Activated CD8-positive, alpha-beta memory T cell treated with anti-CD3 and anti-CD28 coated beads for 36 hours (primary cell): ENCODE data around the gene GPC5. TPM values are rescaled to one million over a fixed set of nuclear protein-coding genes. Genes with fewer than 3 reads are reported as not detected.

Source experiments
- CTCF ChIA-PET: fragments of 350-600 bp; sonication (Branson Sonifier 250); formaldehyde crosslinking; loops from one replicate; lab custom pipeline; 2021; ENCODE audit warnings: antibody characterized with exemption; lab: Charles Lee
- POLR2A ChIA-PET: fragments of 350-600 bp; sonication (Branson Sonifier 250); formaldehyde crosslinking; loops from one replicate; lab custom pipeline; 2021; ENCODE audit warnings: antibody characterized with exemption; lab: Charles Lee
- total RNA-seq, 2 experiments: library from RNA; stranded (reverse); gene quantifications; one replicate each; pipeline ENCODE4 v1.2.3, GENCODE V29; 2021

Gene GPC5
- total RNA-seq, 2 experiments from 2014 or later = 0.15 to 0.17 TPM

DNA sequence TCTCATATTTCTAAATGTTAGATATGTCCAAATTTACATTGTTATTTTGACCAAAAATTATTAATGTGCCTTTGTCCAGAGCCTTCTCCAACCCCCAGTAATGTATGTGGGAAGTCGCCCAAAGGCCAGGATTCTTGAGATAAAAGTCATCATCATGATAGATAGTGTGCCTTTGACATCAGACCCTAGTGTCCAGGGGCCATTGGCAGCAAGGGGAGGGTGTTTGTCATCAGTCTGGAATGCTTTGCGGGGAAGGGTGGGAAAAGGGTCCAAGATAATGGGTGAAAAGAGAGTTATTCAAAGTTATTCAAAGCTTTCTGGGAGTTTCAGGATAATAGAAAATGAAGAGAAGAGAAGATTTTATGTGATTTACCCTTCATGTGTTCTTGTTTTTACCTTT, 918.6 kb downstream of the GPC5 start:
- CTCF ChIA-PET = no interaction called here
- POLR2A ChIA-PET = no interaction called here

DNA sequence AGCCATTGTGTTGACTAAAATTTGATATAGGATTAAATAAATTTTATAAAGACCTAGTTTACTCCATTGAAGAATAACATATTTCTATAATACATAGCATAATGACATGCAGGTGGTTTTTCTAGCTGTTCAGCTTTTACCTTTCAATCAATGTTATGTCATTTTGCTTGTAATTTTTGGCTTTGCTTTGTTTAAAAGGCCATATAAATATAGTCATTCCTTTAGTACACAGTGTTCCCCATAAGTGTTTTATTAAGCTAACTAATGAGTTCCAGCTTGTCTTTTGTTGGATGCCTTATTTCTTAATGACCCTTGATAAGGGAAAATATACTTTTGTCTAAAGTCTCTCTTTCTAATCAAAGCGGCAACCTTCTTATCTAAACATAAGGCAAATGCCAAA, 921.9 kb downstream of the GPC5 start:
- ChIA-PET CTCF (no interaction called here), POLR2A (no interaction called here)

DNA sequence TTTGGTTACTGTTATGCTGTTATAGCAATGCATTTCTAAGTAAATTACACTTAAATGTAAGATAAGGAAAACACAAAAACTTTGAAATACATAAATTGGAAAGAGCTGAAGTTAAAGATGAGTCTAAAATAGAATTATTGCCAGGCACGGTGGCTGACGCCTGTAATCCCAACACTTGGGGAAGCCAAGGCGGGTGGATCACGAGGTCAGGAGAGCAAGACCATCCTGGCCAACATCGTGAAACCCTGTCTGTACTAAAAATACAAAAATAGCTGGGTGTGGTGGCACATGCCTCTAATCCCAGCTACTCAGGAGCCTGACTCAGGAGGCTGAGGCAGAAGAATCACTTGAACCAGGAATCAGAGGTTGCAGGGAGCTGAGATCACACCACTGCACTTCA, 922.8 kb downstream of the GPC5 start:
- ChIA-PET CTCF (no interaction called here), POLR2A (no interaction called here)

DNA sequence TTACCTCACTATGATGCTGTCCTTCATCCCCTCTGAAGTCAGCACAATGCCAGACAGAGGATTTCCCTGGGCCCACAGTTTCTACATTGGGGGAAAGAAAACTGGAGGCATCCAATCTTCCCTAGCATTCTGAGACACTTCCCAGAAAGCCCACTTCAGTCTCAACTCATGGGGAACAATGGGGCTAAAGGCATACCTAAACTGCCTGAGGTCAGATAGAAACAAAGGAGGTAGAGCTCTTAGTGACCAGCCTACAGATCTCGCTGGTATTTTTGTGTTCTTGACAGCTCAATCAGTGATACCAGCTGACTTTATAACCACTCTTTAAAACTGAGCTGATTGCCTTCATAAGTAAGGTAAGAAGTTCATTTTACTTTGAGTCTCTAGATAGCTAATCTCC, 947.2 kb downstream of the GPC5 start:
- CTCF ChIA-PET = no interaction called here

DNA sequence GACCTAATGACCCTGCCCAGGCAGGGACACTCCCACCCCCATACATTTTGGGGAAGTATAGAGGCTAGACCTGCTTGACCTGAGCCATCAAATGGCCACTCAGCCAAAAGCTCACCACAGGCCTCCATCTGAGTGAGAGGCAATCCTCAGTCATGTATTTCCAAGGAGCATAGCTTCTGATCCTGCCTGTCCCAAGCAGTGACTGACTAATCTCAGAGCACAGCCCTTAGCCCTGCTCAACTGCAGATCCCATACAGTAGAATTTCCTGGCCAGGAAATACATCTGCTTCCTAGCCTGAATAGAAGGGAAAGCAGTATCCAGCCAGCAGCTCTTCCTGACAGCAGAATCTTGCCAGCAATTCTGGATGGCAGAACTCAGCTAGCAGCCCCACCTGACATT, 947.6 kb downstream of the GPC5 start:
- CTCF ChIA-PET = no interaction called here
- POLR2A ChIA-PET = no interaction called here

More for the DNA sequence above, 947.2 kb downstream of the GPC5 start:
- POLR2A ChIA-PET = no interaction called here

DNA sequence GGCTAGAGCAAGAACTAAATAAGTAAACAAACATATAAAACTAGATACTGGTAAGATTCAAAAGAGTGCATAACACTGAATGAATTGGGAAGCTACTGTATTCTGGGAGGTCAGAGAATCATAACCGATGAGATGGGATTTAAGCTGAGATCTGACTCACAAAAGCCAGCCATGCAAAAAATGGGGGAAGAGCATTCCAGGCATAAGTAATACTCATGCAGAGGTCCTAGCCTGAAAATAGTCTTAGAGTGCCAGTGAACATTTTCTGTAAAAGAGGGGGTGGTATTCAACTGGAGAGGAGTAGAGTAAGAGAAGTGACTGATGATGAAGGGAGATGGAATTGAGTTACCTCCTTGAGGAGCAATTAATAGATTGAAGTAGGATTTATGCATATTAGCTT, 956.2 kb downstream of the GPC5 start:
- CTCF ChIA-PET = no interaction called here
- POLR2A ChIA-PET = no interaction called here

DNA sequence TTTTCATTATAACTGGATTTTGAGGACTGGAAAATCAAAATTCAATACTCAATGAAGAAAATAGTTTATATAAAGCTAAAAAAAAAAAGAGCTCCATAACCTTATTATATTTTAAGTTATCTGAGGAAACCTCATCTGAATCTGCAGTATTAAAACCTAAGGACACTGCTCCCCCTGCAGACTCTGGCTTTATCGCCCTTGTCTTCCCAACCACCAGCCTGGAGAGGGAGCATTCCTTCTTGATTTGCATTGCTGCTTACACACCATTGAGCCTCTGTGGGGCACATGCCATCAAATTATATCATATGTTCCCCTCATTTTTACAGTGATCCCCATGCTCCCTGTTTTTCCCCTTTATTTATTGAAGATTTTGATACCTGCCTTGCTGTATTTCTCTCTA, 956.8 kb downstream of the GPC5 start:
- ChIA-PET CTCF (no interaction called here), POLR2A (no interaction called here)

DNA sequence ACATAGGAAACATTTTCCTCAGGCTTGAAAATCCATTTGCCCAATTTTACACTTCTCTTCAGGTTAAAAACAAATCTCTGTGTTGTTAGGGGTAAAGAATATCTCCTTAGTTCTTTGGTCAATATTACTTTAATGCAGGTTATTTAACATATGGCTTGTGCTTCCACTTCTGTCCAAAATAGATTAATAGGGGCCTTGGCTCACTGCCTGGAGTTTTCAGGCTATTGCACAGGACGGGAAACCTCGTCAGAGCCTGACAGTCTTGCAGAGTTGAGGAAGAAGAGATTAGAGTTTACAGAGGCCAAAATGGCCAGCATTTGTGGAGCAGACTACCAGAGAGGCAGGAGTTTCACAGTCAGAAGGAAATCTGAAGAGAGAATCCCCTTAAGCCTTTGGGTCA, 964.3 kb downstream of the GPC5 start:
- ChIA-PET CTCF (no interaction called here), POLR2A (no interaction called here)

DNA sequence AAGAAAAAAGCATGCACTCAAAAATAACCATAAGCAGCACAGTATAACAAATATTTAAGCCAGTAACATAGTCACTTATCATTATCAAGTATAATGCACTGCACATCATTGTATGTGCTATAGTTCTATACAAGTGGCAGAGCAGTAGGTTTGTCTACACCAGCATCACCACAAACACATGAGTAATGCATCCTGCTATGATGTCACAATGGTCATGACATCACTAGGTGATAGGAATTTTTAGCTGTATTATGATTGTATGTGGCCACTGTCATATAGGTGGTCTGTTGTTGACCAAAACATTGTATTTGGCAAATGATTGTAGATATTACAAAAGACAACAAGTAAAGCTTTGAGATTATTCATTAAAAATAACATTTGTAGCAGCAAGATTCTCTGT, 967.5 kb downstream of the GPC5 start:
- ChIA-PET POLR2A (no interaction called here), CTCF (no interaction called here)

DNA sequence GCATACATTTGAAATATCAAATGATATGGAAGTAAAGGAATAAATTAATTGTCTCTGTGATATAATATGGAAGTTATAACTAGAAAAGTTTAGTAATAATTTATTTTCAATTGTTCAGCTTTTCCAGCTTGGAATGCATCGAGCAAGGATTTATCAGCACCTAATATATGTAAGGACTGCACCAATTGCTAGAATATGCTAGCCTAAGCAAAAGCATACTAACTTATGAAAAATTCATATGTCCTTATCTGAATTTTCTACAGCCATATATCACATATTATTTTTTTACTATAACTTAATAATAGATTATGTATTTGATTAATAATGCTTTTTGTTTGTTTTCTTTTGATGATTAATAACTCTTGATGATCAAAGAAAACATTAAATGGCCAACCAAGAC, 979.0 kb downstream of the GPC5 start:
- CTCF ChIA-PET = no interaction called here
- POLR2A ChIA-PET = no interaction called here

DNA sequence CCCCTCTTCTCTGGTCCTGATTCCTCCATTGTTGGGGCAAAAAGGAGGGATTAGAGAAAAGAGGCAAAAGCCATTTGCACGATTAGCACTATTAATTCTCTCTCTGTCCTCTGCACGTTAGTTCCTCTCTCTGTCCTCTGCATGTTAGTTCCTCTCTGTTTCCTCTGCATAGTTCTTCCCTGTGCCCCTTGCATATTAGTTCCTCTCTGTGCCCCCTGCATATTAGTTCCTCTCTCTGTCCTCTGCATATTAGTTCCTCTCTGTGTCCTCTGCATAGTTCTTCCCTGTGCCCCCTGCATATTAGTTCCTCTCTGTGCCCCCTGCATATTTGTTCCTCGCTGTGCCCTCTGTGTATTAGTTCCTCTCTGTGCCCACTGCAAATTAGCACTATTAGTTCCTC, 981.0 kb downstream of the GPC5 start:
- ChIA-PET CTCF (no interaction called here), POLR2A (no interaction called here)

DNA sequence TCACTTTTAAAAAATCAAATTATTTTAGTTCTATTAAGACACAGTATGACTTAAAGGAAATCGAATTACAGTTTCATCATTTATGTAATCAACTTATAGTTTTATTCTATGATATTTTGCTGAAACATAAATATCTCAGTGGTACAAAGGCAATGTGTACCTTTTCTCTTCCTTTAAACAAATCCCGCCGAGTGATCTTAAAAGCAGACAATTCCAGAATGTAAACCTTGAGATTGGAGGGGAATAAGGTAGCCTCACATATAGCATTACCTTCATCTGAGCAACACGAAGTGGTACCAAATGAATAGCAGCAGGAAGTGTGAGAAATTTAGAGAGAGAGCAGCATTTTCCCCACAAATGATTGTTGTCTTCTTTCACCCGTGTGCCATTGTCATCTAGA, 986.0 kb downstream of the GPC5 start:
- CTCF ChIA-PET = no interaction called here
- POLR2A ChIA-PET = no interaction called here

DNA sequence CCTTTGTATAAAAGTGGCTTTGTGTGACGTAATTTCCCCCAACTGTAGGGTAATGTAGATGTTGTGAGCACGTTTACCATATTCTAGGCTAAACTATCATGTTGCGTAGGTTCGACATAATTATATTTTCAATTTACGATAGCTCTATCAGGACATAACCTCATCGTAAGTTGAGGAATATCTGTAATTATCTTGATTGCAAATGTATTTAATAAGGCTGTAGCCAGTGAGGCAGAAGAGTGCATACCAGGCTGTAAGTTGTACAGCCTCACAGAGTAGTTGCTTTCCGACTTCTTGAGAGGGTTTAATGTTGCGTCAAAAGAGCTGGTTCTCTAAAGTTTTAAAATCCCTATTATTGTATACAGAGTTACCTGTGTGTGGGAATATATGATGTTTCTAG, 988.8 kb downstream of the GPC5 start:
- CTCF ChIA-PET = no interaction called here
- POLR2A ChIA-PET = no interaction called here

DNA sequence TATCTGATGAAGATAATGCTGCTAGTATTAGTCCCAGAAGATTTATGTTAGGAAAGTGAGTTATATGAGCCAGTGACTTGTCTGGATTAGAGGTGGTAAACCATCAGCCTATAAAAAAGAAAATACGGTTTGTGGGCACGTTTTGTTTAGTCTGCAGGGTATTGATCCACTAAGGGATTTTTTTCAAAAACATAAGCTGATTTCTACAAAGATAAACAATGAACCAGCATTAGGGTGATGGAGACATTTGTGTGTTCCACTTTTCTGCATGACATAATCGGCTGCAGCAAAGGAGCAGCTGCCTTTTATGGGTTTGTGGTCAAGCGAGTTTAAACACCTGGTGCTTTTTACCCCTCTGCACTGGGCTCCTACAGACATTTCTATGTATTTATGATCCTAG, 991.8 kb downstream of the GPC5 start:
- ChIA-PET POLR2A (no interaction called here), CTCF (no interaction called here)

DNA sequence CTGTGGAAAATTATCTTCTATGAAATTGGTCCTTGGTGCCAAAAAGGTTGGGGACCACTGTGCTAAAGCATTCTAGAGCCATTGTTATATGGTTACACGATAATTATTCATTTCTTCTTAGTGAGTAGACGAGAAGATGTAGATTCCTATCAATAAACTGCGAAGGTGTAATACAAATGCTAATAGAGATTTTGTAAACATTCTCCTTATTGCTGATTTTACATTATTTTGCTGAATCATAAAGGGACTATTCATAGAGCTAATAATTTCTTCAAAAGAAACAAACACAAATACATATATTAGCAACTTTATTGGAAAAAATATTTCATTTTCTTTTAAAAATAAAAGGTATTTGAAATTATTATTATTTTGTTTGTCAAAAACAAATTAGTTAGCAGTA, 1005.2 kb downstream of the GPC5 start:
- POLR2A ChIA-PET = no interaction called here
- CTCF ChIA-PET = no interaction called here

DNA sequence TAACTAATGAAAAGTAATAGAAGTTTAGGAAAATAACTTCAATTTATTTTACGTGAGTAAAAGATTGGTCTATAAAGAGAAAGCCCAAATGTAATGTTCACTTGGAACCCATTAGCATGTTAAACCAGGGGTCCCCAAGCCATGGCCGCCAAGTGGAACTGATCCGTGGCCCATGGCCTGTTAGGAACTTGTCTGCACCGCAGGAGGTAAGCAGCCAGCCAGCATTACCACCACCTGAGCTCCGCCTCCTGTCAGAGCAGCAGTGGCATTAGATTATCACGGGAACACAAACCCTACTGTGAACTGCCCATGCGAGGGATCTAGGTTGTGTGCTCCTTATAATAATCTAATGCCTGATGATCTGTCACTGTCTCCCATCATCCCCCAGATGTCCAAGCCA, 1009.4 kb downstream of the GPC5 start:
- CTCF ChIA-PET = no interaction called here
- POLR2A ChIA-PET = no interaction called here

DNA sequence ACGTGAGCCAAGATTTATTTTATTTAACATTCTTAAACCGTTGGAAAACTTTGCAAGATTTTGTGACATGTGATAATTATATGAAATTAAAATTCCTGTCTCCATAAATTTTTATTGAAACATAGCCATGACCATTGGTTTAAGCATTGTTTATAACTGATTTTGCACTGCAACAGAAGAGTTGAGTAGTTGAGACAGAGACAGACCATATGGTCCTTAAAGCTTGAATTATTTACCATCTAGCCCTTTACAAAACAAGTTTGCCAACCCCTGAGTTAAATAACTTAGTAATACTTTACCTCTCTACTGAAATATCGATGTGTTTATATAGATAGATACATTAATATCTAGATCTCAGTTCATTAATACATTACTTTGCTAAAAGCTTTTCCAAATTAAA, 1014.1 kb downstream of the GPC5 start:
- POLR2A ChIA-PET = no interaction called here
- CTCF ChIA-PET = no interaction called here

DNA sequence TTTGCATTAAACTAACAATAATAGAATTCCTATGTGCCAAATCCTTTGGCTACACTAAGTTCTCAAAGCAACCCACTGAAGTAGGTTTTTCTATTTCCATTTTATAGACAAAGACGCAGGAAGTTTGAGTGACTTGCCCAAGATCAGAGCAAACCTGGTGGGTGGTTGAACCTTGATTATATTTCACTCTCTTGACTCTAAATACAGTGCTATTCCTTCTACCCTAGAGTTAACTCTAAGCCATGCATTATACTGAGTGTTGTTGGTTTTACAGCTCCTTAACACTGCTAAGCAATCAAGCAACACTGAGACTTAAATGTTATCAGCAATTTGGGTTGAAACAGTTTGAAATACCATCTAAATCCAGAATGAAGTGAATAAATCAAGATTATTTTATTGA, 1014.6 kb downstream of the GPC5 start:
- ChIA-PET CTCF (no interaction called here), POLR2A (no interaction called here)

DNA sequence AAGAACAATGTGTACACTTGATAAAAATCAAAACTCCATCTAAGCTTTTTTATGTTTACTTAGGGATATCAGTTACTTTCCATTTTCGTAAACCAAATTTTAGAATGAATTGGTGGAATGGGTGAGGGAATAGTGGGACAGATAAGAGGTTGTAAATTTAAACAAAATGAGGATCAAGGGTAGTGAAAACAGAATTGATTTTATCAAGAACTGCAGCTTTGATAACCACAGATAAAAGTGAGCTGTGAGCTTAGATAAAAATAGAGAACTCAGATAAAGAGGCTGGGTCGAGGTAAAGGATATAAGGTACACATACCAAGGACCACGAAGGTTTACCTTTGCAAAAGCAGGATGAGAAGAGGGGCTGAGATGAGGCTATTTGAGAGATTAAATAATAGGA, 1015.0 kb downstream of the GPC5 start:
- CTCF ChIA-PET = no interaction called here
- POLR2A ChIA-PET = no interaction called here

DNA sequence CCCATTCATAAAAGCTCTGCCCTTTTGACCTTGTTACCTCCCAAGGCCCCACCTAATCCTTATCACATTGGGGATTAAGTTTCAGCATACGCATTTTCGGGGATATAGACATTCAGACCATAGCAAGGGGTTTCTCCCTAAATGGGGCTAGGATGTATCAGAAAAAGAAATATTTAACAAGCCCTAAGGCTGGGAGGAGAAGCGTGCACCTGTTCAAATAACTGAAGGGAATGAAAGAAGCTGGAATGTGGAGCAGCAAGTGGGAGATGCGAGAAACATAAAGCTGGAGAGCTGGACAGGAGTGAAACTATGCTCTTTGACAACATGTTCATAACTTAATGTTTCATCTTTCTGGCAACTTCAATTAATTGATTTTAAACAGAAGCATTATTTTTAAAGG, 1016.4 kb downstream of the GPC5 start:
- POLR2A ChIA-PET = no interaction called here
- CTCF ChIA-PET = no interaction called here

DNA sequence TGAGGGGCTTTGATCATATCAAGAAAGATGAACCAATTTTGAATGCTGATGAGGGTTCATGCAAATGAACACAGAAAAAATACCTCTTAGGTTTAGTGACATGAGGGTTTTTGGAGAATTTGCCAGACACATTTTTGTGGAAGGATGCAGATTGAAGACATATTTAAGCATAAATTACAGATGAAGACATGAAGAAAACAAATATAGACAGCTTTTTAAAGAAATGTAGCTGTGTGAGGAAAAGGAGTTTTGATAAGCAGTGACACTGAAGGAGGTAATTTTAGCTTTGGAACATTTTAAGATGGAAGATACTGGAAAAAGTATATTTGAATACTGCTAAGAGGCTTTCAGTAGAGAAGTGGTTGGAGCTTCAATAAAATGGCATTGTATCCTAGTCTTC, 1017.4 kb downstream of the GPC5 start:
- ChIA-PET CTCF (no interaction called here), POLR2A (no interaction called here)

DNA sequence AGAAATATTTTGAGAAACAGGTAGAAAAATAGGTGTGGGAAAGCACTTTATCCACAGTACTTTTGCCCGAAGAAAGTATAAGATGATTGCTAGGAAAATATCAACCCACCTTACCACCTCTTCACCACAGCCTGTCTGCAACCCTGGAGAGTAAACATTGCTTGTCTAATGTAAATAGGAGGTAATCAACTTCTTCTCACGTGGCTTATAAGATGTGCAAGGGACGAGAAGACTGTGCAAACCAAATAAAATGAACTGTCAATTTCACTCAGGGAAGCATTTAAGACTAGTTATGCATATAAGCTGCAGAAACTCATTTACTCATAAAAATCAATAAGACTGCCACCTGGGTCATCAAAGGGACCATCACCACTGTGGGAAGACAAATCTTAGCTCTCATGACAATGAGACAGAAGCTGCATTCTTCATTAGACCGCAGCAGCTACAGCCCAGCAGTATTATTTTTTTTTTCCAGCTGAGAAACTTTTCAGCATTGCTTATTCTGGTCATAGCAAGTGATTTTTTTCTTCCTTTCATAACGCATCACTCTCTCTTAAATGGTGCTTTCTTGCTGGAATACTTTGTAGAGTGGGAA, 1020.5 kb downstream of the GPC5 start:
- ChIA-PET CTCF (no interaction called here), POLR2A (no interaction called here)
